ENCODE measurements around the gene FLNC. TPM values are rescaled to one million over a fixed set of nuclear protein-coding genes. Genes with fewer than 3 reads are reported as not detected.

Gene FLNC
- total RNA-seq, 1 donor from 2014 or later = 6.7 TPM

DNA sequence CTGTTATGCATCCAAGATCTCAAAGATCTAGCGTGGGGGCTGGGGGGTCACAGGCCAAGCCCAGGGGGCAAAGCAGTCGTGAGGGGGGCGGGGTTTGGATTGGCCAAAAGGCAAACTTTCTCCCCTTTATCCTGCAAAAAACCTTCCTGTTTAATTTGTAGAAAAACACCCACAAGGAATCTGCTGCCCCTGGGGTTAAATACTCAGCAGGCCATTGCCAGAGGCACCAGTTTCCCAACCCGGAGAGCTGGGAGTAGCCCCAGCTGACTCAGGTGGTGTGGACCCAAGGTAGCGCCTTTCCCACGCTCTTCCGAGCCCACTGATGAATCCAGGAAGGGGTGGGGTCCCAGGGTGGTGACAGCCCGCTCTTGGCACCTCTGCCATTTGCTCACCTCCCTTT is 58.9 kb downstream of the FLNC start:
- H3K4me1 Mint-ChIP-seq = peaks cover 5% of the 10 kb centered on the region
- no peaks in the 10 kb centered on the region for H3K36me3 ChIP-seq
- no peak overlapping the region for H3K27ac ChIP-seq
- peaks cover 25% of the 10 kb centered on the region for H3K27me3 ChIP-seq
- no peak overlapping the region for H3K27ac Mint-ChIP-seq
- no peak overlapping the region for H2AFZ ChIP-seq (replicated peaks)
- no peak overlapping the region for H3K4me2 ChIP-seq
- H4K20me1 ChIP-seq (ENCODE audit: low read depth) = no peaks in the 10 kb centered on the region
- TF ChIP-seq EZH2phosphoT487 (IDR thresholded peaks at IDR 0.05) (no peak), EZH2 (IDR thresholded peaks at IDR 0.05) (no peak)
- TF ChIP-seq, protein P1, sequence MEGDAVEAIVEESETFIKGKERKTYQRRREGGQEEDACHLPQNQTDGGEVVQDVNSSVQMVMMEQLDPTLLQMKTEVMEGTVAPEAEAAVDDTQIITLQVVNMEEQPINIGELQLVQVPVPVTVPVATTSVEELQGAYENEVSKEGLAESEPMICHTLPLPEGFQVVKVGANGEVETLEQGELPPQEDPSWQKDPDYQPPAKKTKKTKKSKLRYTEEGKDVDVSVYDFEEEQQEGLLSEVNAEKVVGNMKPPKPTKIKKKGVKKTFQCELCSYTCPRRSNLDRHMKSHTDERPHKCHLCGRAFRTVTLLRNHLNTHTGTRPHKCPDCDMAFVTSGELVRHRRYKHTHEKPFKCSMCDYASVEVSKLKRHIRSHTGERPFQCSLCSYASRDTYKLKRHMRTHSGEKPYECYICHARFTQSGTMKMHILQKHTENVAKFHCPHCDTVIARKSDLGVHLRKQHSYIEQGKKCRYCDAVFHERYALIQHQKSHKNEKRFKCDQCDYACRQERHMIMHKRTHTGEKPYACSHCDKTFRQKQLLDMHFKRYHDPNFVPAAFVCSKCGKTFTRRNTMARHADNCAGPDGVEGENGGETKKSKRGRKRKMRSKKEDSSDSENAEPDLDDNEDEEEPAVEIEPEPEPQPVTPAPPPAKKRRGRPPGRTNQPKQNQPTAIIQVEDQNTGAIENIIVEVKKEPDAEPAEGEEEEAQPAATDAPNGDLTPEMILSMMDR (IDR thresholded peaks at IDR 0.05) = no peak
- peaks cover 13% of the 10 kb centered on the region for H3K27me3 Mint-ChIP-seq (ENCODE audit: insufficient read depth, low read depth)
- no peaks in the 10 kb centered on the region for H3K36me3 Mint-ChIP-seq
- DNase-seq (ENCODE audit: low spot score) = no peak
- H3K9me3 Mint-ChIP-seq = no peaks in the 10 kb centered on the region
- H3K9me3 ChIP-seq (ENCODE audit: low read depth) = no peaks in the 10 kb centered on the region
- H3K4me1 ChIP-seq = no peaks in the 10 kb centered on the region
- no peak overlapping the region for H3K9ac ChIP-seq
- no peak overlapping the region for H3K4me3 Mint-ChIP-seq
- H3K79me2 ChIP-seq (ENCODE audit: low read depth) = no peaks in the 10 kb centered on the region
- no peak overlapping the region for H3K4me3 ChIP-seq
- peaks cover 14% of the 10 kb centered on the region for H3F3A ChIP-seq (ENCODE audit: low read depth)

DNA sequence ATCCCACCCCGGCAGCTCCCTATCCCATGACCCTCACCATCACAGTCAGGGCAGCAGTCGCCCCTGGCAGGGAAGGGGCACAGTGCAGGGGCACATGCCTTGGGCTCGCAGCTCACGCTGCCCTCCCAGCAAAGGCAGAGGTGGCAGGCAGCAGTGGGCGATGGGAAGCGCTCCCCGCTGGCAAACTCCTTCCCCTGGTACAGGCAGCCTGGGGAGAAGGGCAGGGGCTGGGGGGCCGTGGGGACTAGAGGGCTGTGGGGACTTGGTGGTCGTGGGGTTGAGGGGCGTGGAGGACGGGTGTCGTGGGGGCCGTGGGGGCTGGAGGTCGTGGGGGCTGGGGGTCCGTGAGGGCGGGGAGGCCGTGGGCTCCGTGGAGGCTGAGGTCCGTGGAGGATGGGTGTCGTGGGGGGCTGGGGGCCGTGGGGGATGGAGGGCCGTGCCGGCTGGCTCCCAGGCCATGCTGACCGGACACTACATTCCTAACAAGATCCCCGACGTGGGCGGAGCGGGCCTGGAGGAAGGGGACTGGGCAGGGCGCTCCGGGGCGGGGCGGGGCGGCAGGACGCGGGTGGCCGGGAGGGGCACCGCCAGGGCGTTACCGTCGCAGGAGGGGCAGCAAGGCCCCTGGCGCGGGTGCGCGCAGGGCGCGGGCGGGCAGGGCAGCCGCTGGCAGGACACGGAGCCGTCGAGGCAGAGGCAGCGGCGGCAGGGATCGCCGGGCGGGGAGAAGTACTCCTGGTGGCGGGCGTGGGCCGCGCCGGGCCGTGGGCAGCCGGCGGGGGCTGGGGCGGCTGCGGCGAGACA is 60.3 kb downstream of the FLNC start:
- no peaks in the 10 kb centered on the region for H3K36me3 Mint-ChIP-seq
- peak; percentile 75 for DNase-seq (ENCODE audit: low spot score)
- H3K4me3 Mint-ChIP-seq = no peak overlapping the region

DNA sequence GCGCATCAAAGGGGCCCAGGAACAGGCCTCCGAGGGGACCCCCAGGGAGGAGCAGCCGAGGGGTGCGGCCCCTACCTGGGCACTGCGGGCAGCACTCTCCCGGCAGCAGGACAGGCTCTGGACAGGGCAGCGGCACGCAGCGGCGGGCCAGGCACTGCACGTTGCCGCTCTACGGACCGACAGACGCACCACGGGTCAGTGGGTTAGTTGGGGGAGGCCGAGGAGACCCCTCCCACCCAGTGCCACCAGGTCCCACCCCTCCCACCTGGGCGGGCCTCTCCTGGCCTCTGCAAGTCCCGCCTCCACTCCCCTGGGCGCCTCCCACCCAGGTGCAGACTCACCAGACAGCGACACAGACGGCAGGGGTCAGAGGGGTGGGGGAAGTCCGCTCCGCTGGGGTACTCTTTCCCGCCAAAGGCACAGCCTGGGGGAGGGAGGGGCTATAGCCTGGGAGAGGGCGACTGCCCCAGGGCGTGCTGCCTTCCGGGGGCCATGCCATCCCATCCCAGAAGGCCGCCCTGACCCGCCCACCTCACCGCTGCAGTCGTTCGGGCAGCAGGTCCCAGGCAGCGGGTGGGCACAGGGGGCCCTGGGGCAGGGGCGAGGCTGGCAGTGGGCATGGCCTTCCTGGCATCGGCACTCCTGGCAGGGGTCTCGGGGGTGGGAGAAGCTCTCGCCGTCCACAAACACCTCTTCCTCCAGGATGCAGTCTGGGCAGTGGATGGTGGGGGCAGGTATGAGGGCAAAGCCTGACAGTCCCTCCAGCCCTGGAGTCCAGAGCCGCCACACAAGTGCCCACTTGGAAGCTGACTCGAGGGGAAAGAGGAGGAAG is 61.1 kb downstream of the FLNC start:
- H3K4me2 ChIP-seq = peak overlapping the region; percentile 72
- no peak overlapping the region for H3K9ac ChIP-seq
- H3K4me1 ChIP-seq = no peaks in the 10 kb centered on the region
- no peaks in the 10 kb centered on the region for H3K9me3 ChIP-seq (ENCODE audit: low read depth)
- no peaks in the 10 kb centered on the region for H3K79me2 ChIP-seq (ENCODE audit: low read depth)
- peak overlapping the region; percentile 47 for H2AFZ ChIP-seq (replicated peaks)
- H3K27me3 ChIP-seq = peaks cover 25% of the 10 kb centered on the region
- H3K4me3 ChIP-seq = peak overlapping the region; percentile 38
- Mint-ChIP-seq H3K9me3 (no peaks in the 10 kb centered on the region), H3K36me3 (no peaks in the 10 kb centered on the region), H3K4me3 (no peak overlapping the region), H3K4me1 (no peaks in the 10 kb centered on the region), H3K27me3 (ENCODE audit: insufficient read depth, low read depth) (peaks cover 12% of the 10 kb centered on the region), H3K27ac (no peak overlapping the region)
- no peak for TF ChIP-seq EZH2 (IDR thresholded peaks at IDR 0.05)
- TF ChIP-seq EZH2phosphoT487 (IDR thresholded peaks at IDR 0.05) = peak; percentile 1
- TF ChIP-seq, protein P1 (IDR thresholded peaks at IDR 0.05) = peak; percentile 16
- H3F3A ChIP-seq (ENCODE audit: low read depth) = peaks cover 14% of the 10 kb centered on the region
- peak; percentile 63 for DNase-seq (ENCODE audit: low spot score)
- no peaks in the 10 kb centered on the region for H4K20me1 ChIP-seq (ENCODE audit: low read depth)
- H3K27ac ChIP-seq = no peak overlapping the region
- H3K36me3 ChIP-seq = no peaks in the 10 kb centered on the region

More for the DNA sequence above, 60.3 kb downstream of the FLNC start:
- H3K9me3 Mint-ChIP-seq = no peaks in the 10 kb centered on the region
- Histone ChIP-seq H3K4me1 (no peaks in the 10 kb centered on the region), H4K20me1 (ENCODE audit: low read depth) (no peaks in the 10 kb centered on the region), H3K9me3 (ENCODE audit: low read depth) (no peaks in the 10 kb centered on the region), H3K4me3 (peak overlapping the region; percentile 38), H2AFZ (replicated peaks) (peak overlapping the region; percentile 47), H3K27ac (no peak overlapping the region), H3K79me2 (ENCODE audit: low read depth) (no peaks in the 10 kb centered on the region), H3K36me3 (no peaks in the 10 kb centered on the region), H3K9ac (no peak overlapping the region), H3F3A (ENCODE audit: low read depth) (peaks cover 14% of the 10 kb centered on the region), H3K4me2 (peak overlapping the region; percentile 72), H3K27me3 (peaks cover 25% of the 10 kb centered on the region)
- peaks cover 14% of the 10 kb centered on the region for H3K27me3 Mint-ChIP-seq (ENCODE audit: insufficient read depth, low read depth)
- H3K4me1 Mint-ChIP-seq = peaks cover 2% of the 10 kb centered on the region
- TF ChIP-seq, protein P1 (IDR thresholded peaks at IDR 0.05) = no peak
- TF ChIP-seq EZH2 (IDR thresholded peaks at IDR 0.05) = no peak
- TF ChIP-seq EZH2phosphoT487 (IDR thresholded peaks at IDR 0.05) = peak; percentile 24
- no peak overlapping the region for H3K27ac Mint-ChIP-seq
